Keratinocyte (primary cell): ENCODE data around the gene ACSS1.

Experiments
- EZH2 ChIP-seq: IDR thresholded peaks from one replicate; pipeline ENCODE4 v1.6.1; 2012; ENCODE audit warnings: inconsistent platforms, mild to moderate bottlenecking, low read length, moderate library complexity
- TF ChIP-seq, protein P1 (sequence below), 3 experiments: IDR thresholded peaks in 1 of 3; conservative IDR thresholded peaks in 1 of 3; optimal IDR thresholded peaks in 1 of 3; 2 replicates in 2 of 3; 3 replicates in 1 of 3; pipeline versions ENCODE3 to v1.5.1; 2011; ENCODE audit warnings: low read length in 3 of 3, mild to moderate bottlenecking in 3 of 3, moderate library complexity in 2 of 3, control low read depth in 1 of 3, inconsistent platforms in 1 of 3; ENCODE audit not compliant: insufficient read depth in 2 of 3; ENCODE audit errors: extremely low read depth in 1 of 3

DNA sequence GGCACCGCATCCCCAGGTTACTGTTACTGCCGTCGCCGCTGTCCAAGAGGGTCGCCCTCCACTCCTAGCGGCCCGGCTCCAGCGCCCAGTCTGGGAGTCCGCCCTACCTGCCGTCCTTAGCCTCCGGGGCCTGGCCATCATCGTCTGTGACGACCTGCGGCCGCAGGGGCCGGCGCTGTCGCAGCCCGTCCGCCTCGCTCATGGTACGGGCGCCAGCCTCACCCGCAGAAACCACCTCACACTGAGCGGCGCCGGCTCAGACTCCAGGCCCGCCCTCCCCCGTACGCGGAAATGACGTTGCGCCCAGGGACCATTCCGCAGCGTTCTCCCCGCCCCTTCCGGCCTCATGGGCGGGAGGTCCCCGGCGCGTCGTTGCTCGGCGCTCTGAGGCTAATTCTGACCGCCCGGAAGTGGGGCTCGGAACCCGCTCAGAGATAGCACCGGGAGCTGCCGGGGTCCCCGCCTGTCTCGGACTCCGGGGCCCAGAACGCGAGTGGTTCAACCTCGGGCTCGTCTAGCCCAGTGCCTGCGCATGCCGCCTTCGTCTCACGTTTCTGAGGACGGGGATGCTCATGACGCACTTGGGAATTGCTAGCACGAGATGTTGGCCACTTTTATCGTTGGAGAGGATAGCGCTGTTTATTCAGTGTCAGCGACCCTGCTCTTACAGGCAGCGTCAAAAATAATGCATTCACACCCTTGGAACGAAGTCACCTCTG, 65.3 kb downstream of the ACSS1 start, which contains the start of gene APMAP:
- TF ChIP-seq, protein P1, sequence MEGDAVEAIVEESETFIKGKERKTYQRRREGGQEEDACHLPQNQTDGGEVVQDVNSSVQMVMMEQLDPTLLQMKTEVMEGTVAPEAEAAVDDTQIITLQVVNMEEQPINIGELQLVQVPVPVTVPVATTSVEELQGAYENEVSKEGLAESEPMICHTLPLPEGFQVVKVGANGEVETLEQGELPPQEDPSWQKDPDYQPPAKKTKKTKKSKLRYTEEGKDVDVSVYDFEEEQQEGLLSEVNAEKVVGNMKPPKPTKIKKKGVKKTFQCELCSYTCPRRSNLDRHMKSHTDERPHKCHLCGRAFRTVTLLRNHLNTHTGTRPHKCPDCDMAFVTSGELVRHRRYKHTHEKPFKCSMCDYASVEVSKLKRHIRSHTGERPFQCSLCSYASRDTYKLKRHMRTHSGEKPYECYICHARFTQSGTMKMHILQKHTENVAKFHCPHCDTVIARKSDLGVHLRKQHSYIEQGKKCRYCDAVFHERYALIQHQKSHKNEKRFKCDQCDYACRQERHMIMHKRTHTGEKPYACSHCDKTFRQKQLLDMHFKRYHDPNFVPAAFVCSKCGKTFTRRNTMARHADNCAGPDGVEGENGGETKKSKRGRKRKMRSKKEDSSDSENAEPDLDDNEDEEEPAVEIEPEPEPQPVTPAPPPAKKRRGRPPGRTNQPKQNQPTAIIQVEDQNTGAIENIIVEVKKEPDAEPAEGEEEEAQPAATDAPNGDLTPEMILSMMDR (optimal IDR thresholded peaks at IDR 0.05 in 1 of 3, IDR thresholded peaks at IDR 0.05 in 1 of 3, conservative IDR thresholded peaks at IDR 0.05 in 1 of 3; ENCODE audit: extremely low read depth in 1 of 3, insufficient read depth in 2 of 3, low read length in 3 of 3), result peak in 1 of 3 experiments; percentile 2
- no peak for TF ChIP-seq EZH2
